Stimulated activated CD8-positive, alpha-beta memory T cell treated with anti-CD3 and anti-CD28 coated beads, Interleukin-7, amount 100 ng/mL, for 24 hours (primary cell): ENCODE data around the gene PDE12.

Experiments used
- DNase-seq: peaks from one replicate; pipeline ENCODE4 v3.0.0-alpha.2; 2020; ENCODE audit warnings: low read depth

PDE12 gene, protein sequence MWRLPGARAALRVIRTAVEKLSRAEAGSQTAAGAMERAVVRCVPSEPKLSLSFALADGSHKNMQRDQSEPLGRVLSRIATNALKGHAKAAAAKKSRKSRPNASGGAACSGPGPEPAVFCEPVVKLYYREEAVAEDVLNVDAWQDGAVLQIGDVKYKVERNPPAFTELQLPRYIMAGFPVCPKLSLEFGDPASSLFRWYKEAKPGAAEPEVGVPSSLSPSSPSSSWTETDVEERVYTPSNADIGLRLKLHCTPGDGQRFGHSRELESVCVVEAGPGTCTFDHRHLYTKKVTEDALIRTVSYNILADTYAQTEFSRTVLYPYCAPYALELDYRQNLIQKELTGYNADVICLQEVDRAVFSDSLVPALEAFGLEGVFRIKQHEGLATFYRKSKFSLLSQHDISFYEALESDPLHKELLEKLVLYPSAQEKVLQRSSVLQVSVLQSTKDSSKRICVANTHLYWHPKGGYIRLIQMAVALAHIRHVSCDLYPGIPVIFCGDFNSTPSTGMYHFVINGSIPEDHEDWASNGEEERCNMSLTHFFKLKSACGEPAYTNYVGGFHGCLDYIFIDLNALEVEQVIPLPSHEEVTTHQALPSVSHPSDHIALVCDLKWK

DNA sequence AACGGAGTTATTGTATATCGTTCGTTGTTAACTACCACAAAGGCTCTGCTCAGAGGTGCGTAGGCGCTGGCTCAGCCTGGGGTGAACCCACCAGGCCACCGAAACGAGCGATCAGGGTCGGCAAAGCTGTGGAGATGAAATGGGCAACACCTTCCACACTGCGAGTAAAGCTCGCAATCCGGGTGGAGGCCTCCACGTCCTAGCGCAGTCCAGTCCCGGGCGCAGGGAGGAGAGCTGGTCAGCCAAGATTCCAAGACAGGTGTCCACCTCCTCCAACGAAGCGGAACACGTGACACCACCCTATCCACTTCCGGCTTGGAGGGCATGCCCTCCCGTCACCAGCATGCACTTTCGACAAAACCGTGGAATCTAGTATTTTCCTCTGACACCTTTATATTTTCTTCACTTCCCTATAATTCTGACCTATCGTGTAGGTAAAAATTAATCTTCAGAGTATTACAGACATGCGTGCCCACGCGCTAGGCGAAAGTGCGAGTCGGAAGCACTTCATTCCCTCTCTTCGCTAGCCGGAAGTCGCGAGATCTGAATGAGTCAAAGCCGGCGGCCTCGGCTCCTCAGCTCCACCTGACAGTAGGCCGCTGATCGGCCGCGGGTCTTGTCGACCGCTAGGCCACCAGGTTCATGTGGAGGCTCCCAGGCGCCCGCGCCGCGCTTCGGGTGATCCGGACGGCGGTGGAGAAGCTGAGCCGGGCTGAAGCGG lies at the start of gene PDE12:
TSS of gene PDE12 (plus strand) at position 537 of the 721 bp plus-strand sequence. CDS start at position 643, 106 bp downstream.
- peak; percentile 64 for DNase-seq

DNA sequence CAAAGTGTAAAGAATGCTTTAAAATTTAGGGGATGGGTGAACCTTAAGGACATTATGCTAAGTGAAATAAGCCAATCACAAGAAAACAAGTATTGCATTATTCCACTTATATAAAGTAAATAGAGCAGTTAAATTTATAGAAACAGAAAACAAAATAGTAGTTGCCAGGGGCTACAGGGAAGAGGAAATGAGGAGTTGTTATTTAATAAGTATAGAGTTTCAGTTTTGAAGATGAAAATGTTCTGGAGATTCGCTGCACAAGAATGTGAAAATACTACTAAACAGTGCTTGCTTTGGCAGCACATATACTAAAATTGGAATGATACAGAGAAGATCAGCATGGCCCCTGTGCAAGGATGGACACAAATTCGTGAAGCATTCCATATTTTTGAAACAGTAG lies 43.9 kb upstream of the PDE12 start:
- DNase-seq, result no peak

DNA sequence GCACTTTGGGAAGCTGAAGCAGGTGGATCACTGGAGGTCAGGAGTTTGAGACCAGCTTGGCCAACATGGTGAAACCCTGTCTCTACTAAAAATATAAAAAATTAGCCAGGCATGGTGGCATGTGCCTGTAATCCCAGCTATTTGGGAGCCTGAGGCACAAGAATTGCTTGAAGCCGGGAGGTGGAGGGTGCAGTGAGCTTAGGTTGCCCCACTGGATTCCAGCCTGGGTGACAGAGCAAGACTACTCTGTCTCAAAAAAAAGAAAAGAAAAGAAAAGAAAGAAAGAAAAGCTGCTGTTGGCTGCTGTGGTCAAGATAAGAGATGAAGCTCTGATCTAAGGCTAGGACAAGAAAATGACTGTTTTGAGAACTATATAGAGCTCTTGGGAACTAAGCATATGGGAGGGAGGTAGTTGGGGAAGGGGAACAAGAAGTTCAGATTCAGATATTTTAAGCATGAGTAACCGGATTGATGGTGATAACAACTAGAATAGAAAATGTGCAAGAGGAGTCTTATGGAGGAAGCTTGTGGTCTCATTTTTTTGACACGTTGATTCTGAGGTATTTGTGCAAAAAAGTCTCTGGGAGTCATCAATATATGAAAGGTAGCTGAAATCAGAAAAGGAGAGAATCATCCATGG lies 37.7 kb upstream of the PDE12 start:
- DNase-seq, result no peak

DNA sequence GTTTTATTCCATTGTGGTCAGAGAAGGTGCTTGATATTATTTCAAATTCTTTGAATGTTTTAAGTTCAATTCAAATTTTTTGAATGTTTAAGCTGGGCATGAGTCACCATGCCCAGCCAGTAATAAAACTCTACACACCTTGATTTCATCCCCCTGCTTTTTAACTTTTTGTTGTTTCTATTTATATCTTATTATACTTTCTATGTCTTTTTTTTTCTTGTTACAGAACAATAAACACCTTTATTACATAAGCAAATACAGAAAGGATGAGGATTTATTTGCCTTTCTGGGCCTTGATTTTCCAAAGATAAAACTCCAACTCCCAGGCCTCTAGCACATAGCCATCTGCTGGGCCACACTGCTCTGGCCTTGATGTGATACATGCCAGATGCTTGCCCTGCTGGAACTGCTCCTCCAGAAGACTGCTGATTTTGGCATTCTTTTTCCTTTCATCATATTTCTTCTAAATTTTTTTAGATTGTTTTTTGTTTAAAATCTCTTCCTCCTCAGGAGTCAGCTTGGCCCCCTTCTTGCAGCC lies 25.9 kb upstream of the PDE12 start:
- no peak for DNase-seq

DNA sequence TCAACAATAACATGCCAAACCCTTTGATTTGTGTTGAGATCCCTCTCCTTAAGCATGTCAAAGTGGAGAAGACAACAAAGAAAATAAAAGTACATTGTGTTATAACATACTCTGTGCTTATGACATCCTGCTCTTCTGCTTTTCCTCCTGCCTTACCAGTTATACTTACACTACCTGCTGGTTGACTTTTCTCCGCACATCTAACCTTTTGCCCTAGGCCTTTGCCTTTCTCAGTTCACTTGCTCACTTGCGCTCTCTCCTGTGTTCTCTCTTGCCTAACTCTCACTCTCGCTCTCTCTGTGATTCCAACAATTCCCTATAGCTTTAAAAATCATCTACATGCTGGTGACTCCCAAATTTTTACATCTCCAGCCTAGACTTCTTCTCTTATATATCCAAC lies 17.6 kb upstream of the PDE12 start:
- no peak for DNase-seq

DNA sequence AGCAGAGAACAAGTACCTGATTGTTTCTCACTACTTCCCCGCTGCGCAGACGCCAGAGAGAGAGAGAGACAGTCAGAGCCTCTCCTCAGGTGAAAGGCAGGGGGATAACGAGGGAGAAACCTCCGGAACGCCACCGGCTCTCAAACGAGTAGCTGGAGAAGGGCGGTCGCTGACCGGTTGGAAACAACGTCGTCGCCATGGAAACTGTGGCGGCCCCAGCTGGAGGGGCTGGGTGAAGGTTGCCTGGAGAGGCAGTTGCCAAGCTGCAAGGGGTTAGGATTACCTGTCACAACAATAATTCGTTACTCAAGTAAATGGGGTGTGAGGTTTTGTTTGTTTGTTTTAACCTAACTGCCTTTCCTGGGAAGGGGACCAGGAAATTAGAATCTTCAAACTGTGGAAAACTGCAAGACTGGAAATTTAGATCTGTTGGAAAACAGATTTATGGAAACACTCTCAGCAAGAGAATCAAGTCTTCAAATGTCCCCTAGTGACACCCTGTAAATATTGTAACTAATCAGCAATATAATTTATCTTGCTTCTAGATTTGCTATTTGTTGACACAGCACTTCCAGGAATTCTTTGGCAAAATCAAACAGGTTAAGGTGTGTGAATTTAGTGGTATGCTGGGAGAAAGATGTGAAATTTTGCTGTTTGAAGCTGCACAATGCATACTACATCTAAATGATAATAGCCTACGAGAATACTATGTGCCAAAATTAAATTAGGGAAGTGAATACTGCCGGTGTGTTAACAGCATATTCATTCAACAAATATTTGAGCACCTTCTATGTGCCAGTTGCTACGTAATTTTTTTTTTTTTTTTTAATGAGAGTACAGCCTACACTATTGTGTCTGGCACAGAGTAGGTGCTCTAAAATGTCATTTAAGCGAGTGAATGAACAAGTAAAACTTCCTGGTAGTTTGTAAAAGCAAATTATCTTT lies 11.6 kb upstream of the PDE12 start, which contains the start of gene DNAH12:
TSS of gene DNAH12 (minus strand) at position 164 of the 945 bp plus-strand sequence. CDS start 1,474 bp downstream, outside the sequence.
- no peak for DNase-seq

DNA sequence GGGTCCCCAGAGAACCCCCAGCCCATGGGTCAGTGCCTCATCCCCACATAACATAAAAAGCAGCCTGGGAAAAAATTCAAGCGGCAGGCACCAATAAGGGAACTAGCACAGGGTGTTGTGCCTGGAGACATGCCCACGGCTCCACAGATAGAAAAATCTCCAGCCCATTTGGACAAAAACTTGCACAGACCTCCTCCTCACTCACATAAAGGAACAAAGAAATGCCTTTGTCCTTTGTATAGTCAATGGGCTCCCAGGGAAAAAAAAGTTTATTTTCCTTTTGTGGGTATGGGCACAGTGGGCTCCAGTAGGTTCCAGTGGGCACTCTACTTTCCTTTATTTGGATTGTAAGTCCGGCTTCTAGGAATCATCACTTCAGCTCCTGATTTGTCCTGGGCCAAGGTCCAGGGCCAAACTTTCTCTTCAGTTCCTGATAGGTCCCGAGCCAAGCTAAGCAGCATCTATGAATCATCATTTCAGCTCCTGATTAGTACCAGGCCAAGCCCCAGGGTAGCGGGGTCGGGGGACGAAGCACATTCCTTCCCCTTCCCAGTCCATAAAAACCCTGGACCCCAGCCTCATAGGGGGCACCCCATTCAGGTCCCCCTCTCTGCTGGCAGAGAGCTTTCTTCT lies 10.3 kb upstream of the PDE12 start:
- no peak for DNase-seq

DNA sequence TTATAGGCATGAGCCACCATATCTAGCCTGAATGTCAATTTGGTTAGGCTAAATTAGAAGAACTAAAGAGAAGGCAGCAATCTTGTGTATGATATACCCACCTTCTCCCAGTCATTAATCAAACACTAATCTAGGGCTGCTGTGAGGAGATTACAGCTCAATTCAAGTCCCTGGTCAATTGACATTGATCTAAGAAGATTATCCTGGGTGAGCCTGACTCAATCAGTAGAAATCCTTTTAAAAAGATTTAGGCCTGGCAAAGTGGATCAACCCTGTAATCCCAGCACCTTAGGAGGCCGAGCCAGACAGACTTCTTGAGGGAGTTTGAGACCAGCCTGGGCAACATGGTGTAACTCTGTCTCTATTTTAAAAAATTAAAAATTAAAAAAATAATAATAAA lies 9.5 kb upstream of the PDE12 start:
- no peak for DNase-seq

DNA sequence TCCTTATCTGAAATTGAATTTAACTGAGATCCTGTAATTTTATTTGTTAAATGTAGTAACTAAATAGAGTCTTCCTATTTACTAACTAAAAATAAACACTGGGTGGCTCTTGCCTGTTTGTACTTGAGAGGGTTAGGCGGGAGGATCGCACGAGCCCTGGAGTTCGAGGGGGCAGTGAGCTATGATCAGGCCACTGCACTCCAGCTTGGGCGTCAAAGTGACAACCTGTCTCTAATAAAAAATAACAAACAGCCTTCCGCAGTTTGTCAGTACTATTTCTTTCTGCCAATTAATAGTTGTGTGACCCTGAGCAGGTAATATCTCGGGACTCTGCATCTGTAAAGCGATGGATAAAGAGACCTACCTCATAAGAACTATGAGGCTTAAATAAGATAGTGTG lies 768 bp upstream of the PDE12 start:
- DNase-seq, result no peak

DNA sequence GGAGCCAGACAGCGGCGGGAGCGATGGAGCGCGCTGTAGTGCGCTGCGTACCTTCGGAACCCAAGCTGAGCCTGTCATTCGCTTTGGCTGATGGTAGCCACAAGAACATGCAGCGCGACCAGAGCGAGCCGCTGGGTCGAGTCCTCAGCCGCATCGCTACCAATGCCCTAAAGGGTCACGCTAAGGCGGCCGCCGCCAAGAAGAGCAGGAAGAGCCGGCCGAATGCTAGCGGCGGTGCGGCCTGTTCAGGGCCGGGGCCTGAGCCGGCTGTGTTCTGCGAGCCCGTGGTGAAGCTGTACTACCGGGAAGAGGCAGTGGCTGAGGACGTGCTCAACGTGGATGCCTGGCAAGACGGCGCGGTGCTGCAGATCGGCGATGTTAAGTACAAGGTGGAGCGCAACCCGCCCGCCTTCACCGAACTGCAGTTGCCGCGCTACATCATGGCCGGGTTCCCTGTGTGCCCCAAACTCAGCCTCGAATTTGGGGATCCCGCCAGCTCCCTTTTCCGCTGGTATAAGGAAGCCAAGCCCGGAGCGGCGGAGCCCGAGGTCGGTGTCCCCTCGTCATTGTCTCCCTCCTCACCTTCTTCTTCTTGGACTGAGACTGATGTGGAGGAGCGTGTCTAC lies 498 bp downstream of the PDE12 start:
- peak; percentile 7 for DNase-seq

DNA sequence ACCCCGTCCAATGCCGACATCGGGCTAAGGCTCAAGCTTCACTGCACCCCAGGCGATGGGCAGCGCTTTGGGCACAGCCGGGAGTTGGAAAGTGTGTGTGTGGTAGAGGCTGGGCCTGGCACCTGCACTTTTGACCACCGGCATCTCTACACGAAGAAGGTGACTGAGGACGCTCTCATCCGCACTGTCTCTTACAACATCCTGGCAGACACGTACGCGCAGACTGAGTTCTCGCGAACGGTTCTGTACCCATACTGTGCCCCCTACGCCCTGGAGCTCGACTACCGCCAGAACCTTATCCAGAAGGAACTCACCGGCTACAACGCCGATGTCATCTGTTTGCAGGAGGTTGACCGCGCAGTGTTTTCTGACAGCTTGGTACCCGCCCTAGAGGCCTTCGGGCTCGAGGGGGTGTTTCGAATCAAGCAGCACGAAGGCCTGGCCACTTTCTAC lies 1.0 kb downstream of the PDE12 start:
- DNase-seq, result no peak

DNA sequence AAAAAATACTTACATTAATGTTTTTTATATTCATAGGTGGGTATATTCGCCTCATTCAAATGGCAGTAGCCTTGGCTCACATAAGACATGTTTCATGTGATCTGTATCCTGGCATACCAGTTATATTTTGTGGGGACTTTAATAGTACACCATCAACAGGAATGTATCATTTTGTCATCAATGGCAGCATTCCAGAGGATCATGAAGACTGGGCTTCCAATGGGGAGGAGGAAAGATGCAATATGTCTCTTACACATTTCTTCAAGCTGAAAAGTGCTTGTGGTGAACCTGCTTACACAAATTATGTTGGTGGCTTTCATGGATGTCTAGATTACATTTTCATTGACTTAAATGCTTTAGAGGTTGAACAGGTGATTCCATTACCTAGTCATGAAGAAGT lies 3.5 kb downstream of the PDE12 start:
- DNase-seq, result no peak

DNA sequence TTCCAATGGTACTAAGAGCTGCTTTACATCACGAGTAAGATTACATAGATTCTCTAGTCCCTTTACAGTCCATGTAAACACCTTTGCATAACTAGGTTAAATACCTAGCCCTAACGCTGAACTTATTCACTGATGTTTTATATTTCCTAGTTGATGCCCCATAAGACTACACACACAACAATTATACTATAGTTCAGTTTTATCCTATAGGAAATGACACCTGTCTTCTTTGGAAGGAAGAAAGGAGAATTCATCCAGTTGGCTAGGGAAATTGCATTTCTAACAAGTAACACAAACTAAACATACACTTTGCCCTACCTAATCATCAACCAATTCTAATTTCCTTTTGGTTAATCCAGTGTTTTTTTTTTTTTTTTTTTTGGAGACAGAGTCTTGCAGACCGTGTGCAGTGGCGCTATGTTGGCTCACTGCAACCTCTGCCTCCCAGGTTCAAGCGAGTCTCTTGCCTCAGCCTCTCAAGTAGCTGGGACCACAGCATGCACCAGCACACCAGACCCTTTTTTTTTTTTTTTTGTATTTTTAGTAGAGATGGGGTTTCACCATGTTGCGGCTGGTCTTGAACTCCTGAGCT lies 13.9 kb downstream of the PDE12 start:
- DNase-seq, result no peak

DNA sequence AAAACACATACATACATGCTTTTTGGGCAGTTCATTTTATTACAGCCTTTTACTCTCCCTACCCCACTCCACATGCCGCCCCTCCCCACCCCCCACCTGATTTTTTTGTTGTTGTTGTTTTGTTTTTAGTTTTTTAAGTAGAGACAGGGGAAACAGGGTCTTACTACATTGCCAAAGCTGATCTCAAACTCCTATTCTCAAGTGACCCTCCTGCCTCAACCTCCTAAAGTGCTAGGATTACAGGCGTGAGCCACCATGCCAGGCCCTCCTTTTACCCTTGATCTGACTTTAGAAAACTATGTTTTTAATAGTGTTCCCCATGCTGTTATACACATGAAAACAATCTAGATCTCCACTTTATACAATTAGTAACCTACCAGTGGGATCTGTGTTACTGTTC lies 14.8 kb downstream of the PDE12 start:
- DNase-seq, result no peak

DNA sequence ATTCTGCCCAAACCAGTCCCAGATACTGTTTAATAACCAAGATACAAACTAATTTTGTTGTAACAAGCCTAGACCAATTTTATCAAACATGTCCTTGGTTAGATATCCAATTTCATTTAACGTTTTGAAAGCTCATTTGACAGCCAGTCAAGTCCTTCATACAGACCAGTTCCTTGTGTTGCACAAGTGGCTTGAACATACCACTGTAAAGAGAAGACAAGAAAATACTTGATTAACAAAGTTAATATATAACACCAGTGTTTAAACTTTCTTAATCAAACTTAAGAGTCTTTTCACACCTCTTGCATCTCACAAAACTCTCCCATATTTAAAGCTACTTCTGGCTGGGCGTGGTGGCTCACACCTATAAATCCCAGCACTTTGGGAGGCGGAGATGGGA lies 16.0 kb downstream of the PDE12 start:
- no peak for DNase-seq

DNA sequence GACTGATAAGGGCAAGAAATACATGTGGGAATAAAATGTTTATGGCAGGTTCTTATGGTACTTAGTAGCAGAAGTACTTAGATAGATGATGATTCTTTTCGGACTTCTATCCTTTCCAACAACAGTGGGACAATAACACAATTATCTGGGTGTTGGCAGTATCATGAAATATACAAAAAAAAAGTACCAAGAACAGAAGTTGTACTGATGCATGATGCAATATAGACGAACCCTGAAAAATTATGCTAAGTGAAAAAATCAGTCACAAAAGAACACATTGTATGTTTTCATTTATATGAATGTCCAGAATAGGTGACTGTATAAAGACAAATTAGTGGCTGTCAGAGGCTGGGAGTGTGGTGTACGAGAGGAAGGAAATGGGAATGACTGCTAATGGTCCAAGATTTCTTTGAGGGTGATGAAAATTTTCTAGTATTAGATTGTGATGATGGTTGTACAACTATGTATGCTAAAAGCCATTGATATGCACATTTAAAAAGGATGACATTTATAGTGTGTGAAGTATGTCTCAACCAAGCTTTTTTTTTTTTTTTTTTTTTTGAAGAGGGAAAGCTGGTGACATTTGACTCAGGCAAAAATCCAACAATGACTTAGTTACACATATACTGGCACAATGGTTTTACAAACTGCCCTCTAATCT lies 20.0 kb downstream of the PDE12 start:
- no peak for DNase-seq

DNA sequence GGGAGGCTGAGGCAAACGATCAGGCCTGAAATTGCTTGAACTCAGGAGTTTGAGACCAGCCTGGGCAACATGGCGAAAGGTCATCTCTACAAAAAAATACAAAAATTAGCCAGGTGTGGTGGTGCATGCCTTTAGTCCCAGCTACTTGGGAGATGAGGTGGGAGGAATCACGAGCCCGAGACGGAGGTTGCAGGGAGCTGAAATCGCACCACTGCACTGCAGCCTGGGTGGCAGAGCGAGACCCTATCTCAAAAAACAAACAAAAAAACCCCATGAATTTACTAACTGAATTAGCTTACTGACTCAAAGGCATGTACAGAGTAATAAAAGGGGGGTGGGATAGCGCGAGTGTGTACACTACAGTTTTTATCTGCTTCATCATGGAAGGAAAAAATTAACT lies 21.7 kb downstream of the PDE12 start:
- no peak for DNase-seq

DNA sequence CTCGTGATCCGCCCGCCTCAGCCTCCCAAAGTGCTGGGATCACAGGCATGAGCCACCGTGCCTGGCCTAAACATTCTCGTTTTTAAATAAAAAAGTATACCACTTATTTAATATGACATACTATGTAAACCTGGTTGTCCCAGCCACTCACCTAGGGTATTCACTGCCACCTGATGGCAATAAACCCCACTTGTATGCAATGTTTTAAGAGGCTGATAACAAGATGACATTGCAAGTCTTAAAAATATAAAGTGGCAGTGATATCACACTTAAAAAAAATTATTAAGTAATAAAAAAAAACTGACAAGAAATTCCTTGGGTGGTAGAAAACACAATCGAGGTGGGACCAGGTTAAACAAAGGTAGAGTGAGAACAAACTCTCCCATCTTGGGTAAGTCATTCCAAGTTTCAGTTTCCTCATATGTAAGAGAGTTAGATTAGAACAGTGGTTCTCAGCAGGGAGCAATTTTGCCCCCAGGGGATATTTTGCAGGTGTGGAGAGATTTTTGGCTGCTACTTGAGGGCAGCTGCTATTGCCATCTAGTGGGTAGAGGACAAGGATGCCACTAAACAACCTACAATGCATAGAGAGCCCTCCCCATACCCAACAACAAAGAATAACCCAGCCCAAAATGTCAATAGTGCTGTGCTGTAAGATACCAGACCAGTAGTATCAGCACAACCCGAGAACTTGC lies 26.5 kb downstream of the PDE12 start:
- no peak for DNase-seq
